A673 (cell line): ENCODE measurements around the gene ETV3. TPM values are rescaled to one million over a fixed set of nuclear protein-coding genes. Genes with fewer than 3 reads are reported as not detected.

Experiments
- Bru-seq: library from RNA; stranded (reverse); fragments of 400-500 nt; gene quantifications from one replicate; lab custom pipeline; 2021; lab: Mats Ljungman, UMichigan
- BruChase-seq, 2 experiments: library from RNA; stranded (reverse); fragments of 400-500 nt; gene quantifications; one replicate each; lab custom pipeline; 2021; lab: Mats Ljungman, UMichigan
- BruUV-seq: library from RNA; stranded (reverse); fragments of 400-500 nt; replicated peaks from 2 replicates; lab custom pipeline; 2021; lab: Mats Ljungman, UMichigan
- CTCF ChIA-PET: fragments of 300-600 bp; sonication (Branson Sonifier 250); formaldehyde crosslinking; loops from one replicate; lab custom pipeline; 2022; ENCODE audit warnings: antibody characterized with exemption; lab: Charles Lee
- POLR2A ChIA-PET: fragments of 300-600 bp; sonication (Branson Sonifier 250); formaldehyde crosslinking; loops from one replicate; lab custom pipeline; 2022; ENCODE audit warnings: antibody characterized with exemption; ENCODE audit not compliant: low non-redundant PET; lab: Charles Lee
- DNase-seq: peaks from one replicate; pipeline ENCODE4 v3.0.0-alpha.2; 2015; ENCODE audit warnings: low spot score
- H3K27ac ChIP-seq: fragments of 200-600 bp; sonication (generic); 2 replicates; pipeline ENCODE4 v1.5.1; 2016; ENCODE audit warnings: mixed run types, low read depth, mild to moderate bottlenecking, mixed read lengths, antibody characterized with exemption, low read length; ENCODE audit not compliant: poor library complexity, severe bottlenecking
- H3K27me3 ChIP-seq: fragments of 200-600 bp; sonication (generic); replicated peaks from 2 replicates; pipeline ENCODE4 v1.6.1; 2017; ENCODE audit warnings: mixed run types, low read depth, mild to moderate bottlenecking, mixed read lengths, antibody characterized with exemption, low read length; ENCODE audit not compliant: insufficient read depth, poor library complexity
- H3K36me3 ChIP-seq: fragments of 200-600 bp; sonication (generic); 2 replicates; pipeline ENCODE4 v1.6.1; 2016; ENCODE audit warnings: mixed run types, mild to moderate bottlenecking, mixed read lengths, antibody characterized with exemption, low read length; ENCODE audit not compliant: insufficient read depth, poor library complexity, severe bottlenecking
- H3K4me1 ChIP-seq: fragments of 200-600 bp; sonication (generic); 2 replicates; pipeline ENCODE4 v1.6.1; 2017; ENCODE audit warnings: mixed run types, mild to moderate bottlenecking, mixed read lengths, antibody characterized with exemption, low read length; ENCODE audit not compliant: insufficient read depth, poor library complexity, severe bottlenecking
- H3K4me3 ChIP-seq: fragments of 200-600 bp; sonication (generic); 2 replicates; pipeline ENCODE4 v1.5.1; 2016; ENCODE audit warnings: low read depth, mixed run types, mild to moderate bottlenecking, mixed read lengths, low read length; ENCODE audit not compliant: poor library complexity, severe bottlenecking
- H3K9me3 ChIP-seq: fragments of 200-600 bp; sonication (generic); 2 replicates; pipeline ENCODE4 v1.6.1; 2016; ENCODE audit warnings: mixed run types, low read depth, mild to moderate bottlenecking, mixed read lengths, antibody characterized with exemption, low read length; ENCODE audit not compliant: poor library complexity, severe bottlenecking
- EZH2 ChIP-seq: fragments of 200-600 bp; sonication (generic); IDR thresholded peaks from 2 replicates; pipeline ENCODE4 v1.6.1; 2017; ENCODE audit warnings: borderline replicate concordance, low read depth, mild to moderate bottlenecking, mixed read lengths, antibody characterized with exemption, low read length; ENCODE audit not compliant: poor library complexity, severe bottlenecking
- intact Hi-C: fragments of 100-400 bp; cut with micrococcal nuclease; formaldehyde crosslinking; loops from one replicate; pipeline ENCODE4 v1.10.0; 2022; ENCODE audit not compliant: unreplicated experiment
- long read RNA-seq: library from polyadenylated mRNA; stranded (forward); transcript quantifications from one replicate; pipeline ENCODE4 v2.0.0, GENCODE V29; 2022
- total RNA-seq: library from RNA; stranded (reverse); gene quantifications from 2 replicates; pipeline ENCODE4 v1.2.3, GENCODE V29; 2021
- TF ChIP-seq, protein P1 (sequence below): fragments of 300-800, 200-600 bp; sonication (generic); conservative IDR thresholded peaks from 2 replicates; pipeline ENCODE4 v1.5.1; 2017; ENCODE audit warnings: low read depth, mild to moderate bottlenecking, antibody characterized with exemption, low read length, moderate library complexity, mixed read lengths

ETV3 gene
- total RNA-seq, result 40.0 and 46.1 TPM in 2 replicates
- percentile 92 among the genes with signal in this experiment for Bru-seq, nascent RNA
- BruChase-seq, experiment 1, labeled RNA remaining after a 2-hour chase, result percentile 98 among the genes with signal in this experiment
- BruChase-seq, experiment 2, labeled RNA remaining after a 6-hour chase, result percentile 83 among the genes with signal in this experiment
- long read RNA-seq, partial matches to known transcripts, result 1 of 17 reads
- long read RNA-seq, other reads (novel, unspliced or antisense), result 13 of 17 reads

DNA sequence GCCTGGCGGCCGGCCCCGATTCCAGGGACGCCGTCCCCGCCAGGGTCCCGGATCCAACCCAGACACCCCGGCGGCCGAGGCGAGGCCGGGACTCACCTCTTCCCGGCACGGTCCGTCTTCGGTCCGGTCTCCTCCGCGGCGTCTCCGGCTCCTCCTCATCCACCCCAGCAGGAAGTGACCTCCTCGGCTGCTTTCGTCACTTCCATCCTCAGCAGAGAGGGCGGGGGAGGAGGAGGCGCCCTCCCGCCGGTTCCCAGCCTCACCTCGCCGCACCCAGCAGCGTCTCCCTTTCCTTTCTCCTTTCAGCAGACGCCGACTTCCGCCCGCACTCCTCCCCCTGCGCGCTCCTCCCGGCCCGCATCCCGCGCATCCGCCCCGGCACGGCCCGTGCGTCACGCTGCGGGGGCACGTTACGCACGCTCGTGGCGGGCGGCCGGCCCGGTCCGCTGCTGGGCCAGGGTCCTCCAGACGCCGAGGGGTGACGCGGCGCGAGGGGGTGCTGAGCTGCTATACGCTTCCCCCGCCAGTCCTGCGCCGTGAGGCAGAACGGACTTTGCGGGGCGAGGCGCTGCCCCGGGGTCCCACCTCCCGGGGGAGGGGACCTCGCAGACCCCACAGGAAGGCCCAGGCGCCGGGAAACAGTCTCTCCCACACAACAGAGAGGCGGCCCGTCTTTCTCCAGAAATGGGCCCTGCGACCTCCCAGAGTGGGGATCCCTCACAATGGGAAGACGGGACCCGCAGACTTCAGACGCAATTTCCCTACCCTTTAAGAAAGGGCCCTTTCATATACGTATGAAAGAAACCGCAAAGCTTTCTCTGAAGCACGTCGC is at the start of gene ETV3:
Gene ETV3 (minus strand): TSS at position 176 of the 832 bp plus-strand sequence. CDS start 2,043 bp downstream, outside the sequence.
- intact Hi-C loops, result loop anchor here (1.0 kb wide), 1 partner anchor 10 kb away; no protein-coding TSS in a partner anchor
- POLR2A ChIA-PET, result interaction anchor here (0.6 kb wide), 1 partner anchor 174 kb away, joined by 4 read pairs; no protein-coding TSS in a partner anchor
- no TSS peak for BruUV-seq

DNA sequence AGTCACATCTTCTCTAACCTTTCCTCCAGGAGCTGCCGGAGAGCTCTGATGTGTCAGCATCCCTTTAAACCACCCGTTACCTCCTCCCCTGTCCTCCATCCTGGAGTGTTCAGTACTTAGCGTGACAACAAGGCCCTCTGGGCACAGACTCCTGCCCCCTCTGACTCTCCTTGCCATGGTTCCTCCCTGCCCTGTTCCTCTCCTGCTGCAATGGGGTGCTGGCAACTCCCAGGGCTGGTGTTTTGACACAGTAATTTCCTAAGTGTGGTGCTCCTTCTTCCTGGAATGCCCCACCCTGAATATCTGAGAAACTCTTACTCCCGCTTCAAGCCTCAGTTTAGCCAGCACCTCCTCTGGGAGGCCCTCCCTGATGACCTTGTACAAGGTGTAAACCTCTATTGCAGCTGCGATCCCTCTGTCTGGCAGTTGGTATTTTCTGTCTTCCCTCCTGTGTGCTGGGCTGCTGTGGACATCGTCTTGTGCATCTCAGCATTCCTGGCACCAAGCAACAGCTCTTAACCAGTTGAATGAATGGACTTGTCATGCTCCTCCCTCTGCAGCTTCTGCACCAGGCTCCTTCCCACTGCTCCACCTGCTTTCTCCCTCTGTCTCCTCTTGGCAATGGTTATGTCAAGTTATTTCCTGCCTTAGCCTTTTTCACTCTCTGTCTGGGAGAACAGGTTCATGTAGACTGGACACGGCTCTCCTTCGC is 48.2 kb upstream of the ETV3 start:
- POLR2A ChIA-PET, result no interaction called here

More for the DNA sequence above, at the start of gene ETV3:
- Histone ChIP-seq H3K9me3 (no peaks in the 10 kb centered on the region), H3K27ac (peak within 1 kb of the TSS; percentile 93), H3K4me1 (peaks cover 35% of the 10 kb centered on the region), H3K36me3 (peaks cover 29% of the 10 kb centered on the region), H3K27me3 (no peaks in the 10 kb centered on the region), H3K4me3 (peak within 1 kb of the TSS; percentile 94)
- CTCF ChIA-PET, result interaction anchor here (1.6 to 1.8 kb wide), 2 partner anchors 17 to 48 kb away, joined by 5 to 9 read pairs; no protein-coding TSS in a partner anchor
- no peak for TF ChIP-seq EZH2
- TF ChIP-seq, protein P1, sequence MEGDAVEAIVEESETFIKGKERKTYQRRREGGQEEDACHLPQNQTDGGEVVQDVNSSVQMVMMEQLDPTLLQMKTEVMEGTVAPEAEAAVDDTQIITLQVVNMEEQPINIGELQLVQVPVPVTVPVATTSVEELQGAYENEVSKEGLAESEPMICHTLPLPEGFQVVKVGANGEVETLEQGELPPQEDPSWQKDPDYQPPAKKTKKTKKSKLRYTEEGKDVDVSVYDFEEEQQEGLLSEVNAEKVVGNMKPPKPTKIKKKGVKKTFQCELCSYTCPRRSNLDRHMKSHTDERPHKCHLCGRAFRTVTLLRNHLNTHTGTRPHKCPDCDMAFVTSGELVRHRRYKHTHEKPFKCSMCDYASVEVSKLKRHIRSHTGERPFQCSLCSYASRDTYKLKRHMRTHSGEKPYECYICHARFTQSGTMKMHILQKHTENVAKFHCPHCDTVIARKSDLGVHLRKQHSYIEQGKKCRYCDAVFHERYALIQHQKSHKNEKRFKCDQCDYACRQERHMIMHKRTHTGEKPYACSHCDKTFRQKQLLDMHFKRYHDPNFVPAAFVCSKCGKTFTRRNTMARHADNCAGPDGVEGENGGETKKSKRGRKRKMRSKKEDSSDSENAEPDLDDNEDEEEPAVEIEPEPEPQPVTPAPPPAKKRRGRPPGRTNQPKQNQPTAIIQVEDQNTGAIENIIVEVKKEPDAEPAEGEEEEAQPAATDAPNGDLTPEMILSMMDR, result no peak
- peak; percentile 96 for DNase-seq

More for the DNA sequence above, 48.2 kb upstream of the ETV3 start:
- intact Hi-C loops, result no loop called here
- BruUV-seq, result no TSS peak
- no peak overlapping the region for H3K27ac ChIP-seq
- CTCF ChIA-PET, result no interaction called here
- no peaks in the 10 kb centered on the region for H3K36me3 ChIP-seq
- H3K4me1 ChIP-seq, result no peaks in the 10 kb centered on the region
- H3K27me3 ChIP-seq, result no peaks in the 10 kb centered on the region
- H3K9me3 ChIP-seq, result no peaks in the 10 kb centered on the region
- no peak overlapping the region for H3K4me3 ChIP-seq
- DNase-seq, result no peak
- TF ChIP-seq, protein P1, result no peak
- no peak for TF ChIP-seq EZH2
